Fibroblast of the conjunctiva (primary cell): ENCODE data around the gene TTC19.
"Not testable (repeated sequence)": the region's sequence is repeated elsewhere in the genome, so short reads cannot be mapped to it uniquely, and the experiment has no call there.

ENCODE experiments used
- DNase-seq: peaks from one replicate; pipeline ENCODE4 v3.0.0-alpha.2; 2010; ENCODE audit warnings: low read depth

The TTC19 gene

GRCh38 chr17:15973016-15973415 is 26.6 kb upstream of the TTC19 start:
- DNase-seq = no peak

GRCh38 chr17:15973834-15974233 is 25.8 kb upstream of the TTC19 start:
- no peak for DNase-seq

GRCh38 chr17:15977894-15978293 is 21.7 kb upstream of the TTC19 start:
- DNase-seq = no peak

GRCh38 chr17:15978606-15979005 is 21.0 kb upstream of the TTC19 start:
- no peak for DNase-seq

- not testable (repeated sequence) for DNase-seq
Measured at GRCh38 chr17:15979013-15979412, 20.6 kb upstream of the TTC19 start.

- no peak for DNase-seq
Measured at GRCh38 chr17:15981208-15981607, 18.4 kb upstream of the TTC19 start.

GRCh38 chr17:15981646-15982580 is 17.7 kb upstream of the TTC19 start:
- DNase-seq = no peak

- DNase-seq = no peak
Measured at GRCh38 chr17:15996322-15996721, 3.3 kb upstream of the TTC19 start.

- DNase-seq = no peak
Measured at GRCh38 chr17:15998031-15998562, 1.5 kb upstream of the TTC19 start.

- DNase-seq = no peak
Measured at GRCh38 chr17:15999974-16000827, 577 bp downstream of the TTC19 start.

GRCh38 chr17:16001226-16001897 is 1.7 kb downstream of the TTC19 start:
- no peak for DNase-seq

- DNase-seq = no peak
Measured at GRCh38 chr17:16002708-16003260, 3.2 kb downstream of the TTC19 start.

- DNase-seq = no peak
Measured at GRCh38 chr17:16003841-16004240, 4.2 kb downstream of the TTC19 start.

GRCh38 chr17:16005636-16006035 is 6.0 kb downstream of the TTC19 start:
- DNase-seq = no peak

- no peak for DNase-seq
Measured at GRCh38 chr17:16007439-16007838, 7.8 kb downstream of the TTC19 start.

- DNase-seq = peak; percentile 31
Measured at GRCh38 chr17:16013943-16014407, 14.4 kb downstream of the TTC19 start.

GRCh38 chr17:16019347-16019746 is 19.7 kb downstream of the TTC19 start:
- no peak for DNase-seq

- DNase-seq = no peak
Measured at GRCh38 chr17:16023881-16024280, 24.3 kb downstream of the TTC19 start.

- no peak for DNase-seq
Measured at GRCh38 chr17:16025202-16025601, 25.6 kb downstream of the TTC19 start.

- DNase-seq = no peak
Measured at GRCh38 chr17:16026895-16027294, 27.3 kb downstream of the TTC19 start.

GRCh38 chr17:16027708-16028584 is 28.3 kb downstream of the TTC19 start:
- DNase-seq = peak; percentile 77
